Duodenal mucosa (tissue), 2 donors: ENCODE data around the gene LSAMP.
"Not testable (repeated sequence)": the region's sequence is repeated elsewhere in the genome, so short reads cannot be mapped to it uniquely, and the experiment has no call there.

Experiments used
- H3K27ac ChIP-seq: one replicate; pipeline ENCODE4 v1.7.0; 2013; ENCODE audit warnings: low read depth, low read length
- H3K27me3 ChIP-seq, 2 donors: one replicate each; pipeline ENCODE4 v1.7.0; 2013; ENCODE audit warnings: low read length in 2 of 2, control low read depth in 1 of 2; ENCODE audit not compliant: insufficient read depth in 2 of 2, control insufficient read depth in 1 of 2
- H3K36me3 ChIP-seq, 2 donors: one replicate each; pipeline ENCODE4 v1.7.0; 2013; ENCODE audit warnings: low read length in 2 of 2, control low read depth in 1 of 2; ENCODE audit not compliant: insufficient read depth in 2 of 2, control insufficient read depth in 1 of 2
- H3K4me1 ChIP-seq, 2 donors: one replicate each; pipeline ENCODE4 v1.7.0; 2013; ENCODE audit warnings: low read length in 2 of 2, control low read depth in 1 of 2; ENCODE audit not compliant: insufficient read depth in 2 of 2, control insufficient read depth in 1 of 2
- H3K4me3 ChIP-seq, 2 donors: one replicate each; pipeline ENCODE4 v1.7.0; 2013; ENCODE audit warnings: low read length in 2 of 2, low read depth in 1 of 2
- H3K9ac ChIP-seq, 2 donors: one replicate each; pipeline ENCODE4 v1.7.0; 2013; ENCODE audit warnings: low read length in 2 of 2, low read depth in 1 of 2
- H3K9me3 ChIP-seq, 2 donors: one replicate each; pipeline ENCODE4 v1.7.0; 2013; ENCODE audit warnings: low read length in 2 of 2, control low read depth in 1 of 2; ENCODE audit not compliant: control insufficient read depth in 1 of 2

LSAMP gene

DNA sequence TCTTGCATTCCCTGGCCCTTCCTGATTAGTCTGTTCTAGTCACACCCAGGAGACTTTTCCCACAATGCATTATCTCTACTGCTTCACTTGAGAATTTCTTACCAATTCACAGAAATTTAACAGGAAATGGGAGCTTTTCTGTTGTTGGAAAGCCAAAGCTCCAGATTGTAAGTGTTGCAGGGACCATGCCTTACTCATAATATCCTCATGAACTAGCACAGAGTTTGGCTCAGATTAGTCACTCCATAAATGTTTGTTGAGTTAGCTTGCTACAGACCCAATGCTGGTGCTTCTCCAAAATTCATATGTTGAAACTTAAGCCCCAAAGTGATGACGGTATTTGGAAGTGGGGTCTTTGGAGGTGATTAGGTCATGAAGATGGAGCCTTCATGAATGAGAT is 589.4 kb downstream of the LSAMP start:
- no peaks in the 10 kb centered on the region for H3K27me3 ChIP-seq

DNA sequence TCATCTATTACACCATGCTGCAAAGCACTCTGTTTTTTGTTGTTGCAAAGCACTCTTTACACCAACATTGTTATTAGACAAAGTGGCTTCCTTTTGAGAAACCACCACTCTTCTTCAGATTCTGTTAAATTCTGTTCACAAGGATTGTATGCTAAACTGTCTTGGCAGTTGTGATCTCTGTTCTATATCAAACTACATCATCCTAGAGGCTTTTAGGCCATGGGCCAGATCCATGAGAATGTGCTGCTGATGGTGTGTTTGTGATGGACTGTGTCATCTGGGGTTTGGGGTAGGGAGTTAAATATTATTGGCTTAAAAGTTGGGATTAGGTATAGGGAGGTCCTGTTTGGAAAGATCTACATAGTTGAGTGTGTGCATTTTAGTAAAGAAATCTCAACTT is 592.2 kb downstream of the LSAMP start:
- H3K9ac ChIP-seq = no peak overlapping the region
- H3K9me3 ChIP-seq = no peaks in the 10 kb centered on the region
- no peaks in the 10 kb centered on the region for H3K27me3 ChIP-seq
- H3K4me3 ChIP-seq = no peak overlapping the region
- H3K4me1 ChIP-seq = peaks cover 0 to 6% of the 10 kb centered on the region in 2 donors
- H3K36me3 ChIP-seq = no peaks in the 10 kb centered on the region
- no peak overlapping the region for H3K27ac ChIP-seq

More for the DNA sequence above, 589.4 kb downstream of the LSAMP start:
- Histone ChIP-seq H3K9me3 (no peaks in the 10 kb centered on the region), H3K27ac (no peak overlapping the region), H3K4me3 (no peak overlapping the region), H3K36me3 (no peaks in the 10 kb centered on the region), H3K4me1 (peaks cover 0 to 6% of the 10 kb centered on the region in 2 donors), H3K9ac (no peak overlapping the region)

DNA sequence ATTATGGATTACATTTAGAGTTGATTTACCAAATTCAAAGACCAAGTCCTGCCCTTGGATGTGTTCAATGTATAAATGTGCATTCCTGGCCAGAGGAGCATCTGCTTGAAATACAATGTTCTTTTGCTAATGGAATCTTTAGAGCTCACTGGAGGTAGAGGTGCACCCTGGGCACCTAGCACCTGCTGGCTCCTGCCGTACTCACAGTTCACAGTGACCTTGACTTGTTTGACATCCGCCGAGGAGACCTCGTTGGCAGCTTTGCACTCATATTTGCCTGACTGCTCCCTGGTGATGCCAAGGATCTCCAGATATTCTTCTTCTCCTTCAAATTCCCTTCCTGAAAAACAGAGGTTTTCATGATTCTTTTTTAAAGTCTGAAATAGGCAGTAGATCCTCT is 593.0 kb downstream of the LSAMP start:
- Histone ChIP-seq H3K9me3 (no peaks in the 10 kb centered on the region), H3K27me3 (no peaks in the 10 kb centered on the region), H3K4me1 (peaks cover 0 to under 1% of the 10 kb centered on the region in 2 donors), H3K4me3 (no peak overlapping the region), H3K36me3 (no peaks in the 10 kb centered on the region), H3K9ac (no peak overlapping the region), H3K27ac (no peak overlapping the region)

DNA sequence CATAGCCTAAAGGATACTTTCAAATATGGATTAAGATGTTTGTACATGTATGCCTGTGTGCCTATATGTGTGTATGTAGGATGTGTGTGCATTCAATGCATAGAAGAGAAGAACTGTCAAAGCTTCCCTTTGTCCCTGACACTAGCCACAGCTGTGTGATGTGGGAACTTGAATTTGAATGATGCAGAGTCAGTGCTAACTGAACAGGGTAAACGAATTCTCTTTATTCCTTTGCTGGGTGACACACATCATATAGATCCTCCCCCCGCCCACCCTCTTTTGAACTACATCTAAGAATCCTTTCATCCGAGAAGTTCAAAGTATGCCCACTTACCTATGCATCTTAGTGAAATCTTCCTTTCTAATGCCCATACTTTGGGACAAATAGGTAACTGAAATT is 593.7 kb downstream of the LSAMP start:
- H3K4me1 ChIP-seq = no peaks in the 10 kb centered on the region
- no peaks in the 10 kb centered on the region for H3K27me3 ChIP-seq
- no peak overlapping the region for H3K9ac ChIP-seq

DNA sequence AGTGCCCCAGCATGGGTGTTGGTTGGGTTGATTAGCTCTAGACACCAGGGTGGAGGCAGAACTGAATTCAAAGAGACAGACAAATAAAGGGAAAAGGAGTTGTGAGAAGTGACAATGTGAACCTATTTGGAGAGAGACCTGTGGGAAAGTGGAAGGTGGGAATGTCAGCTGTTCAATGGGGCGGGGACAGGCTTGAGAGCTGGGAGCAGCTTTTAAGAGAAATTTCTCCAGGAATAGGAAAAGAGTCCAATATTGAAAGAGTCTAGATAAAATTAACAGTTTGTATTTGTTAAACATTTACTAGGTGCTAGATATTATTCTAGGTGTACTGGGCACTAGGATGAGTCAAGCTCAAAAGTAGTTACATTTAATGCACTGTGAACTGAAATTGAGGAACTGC is 596.6 kb downstream of the LSAMP start:
- H3K4me3 ChIP-seq = no peak overlapping the region
- H3K9ac ChIP-seq = no peak overlapping the region
- no peaks in the 10 kb centered on the region for H3K36me3 ChIP-seq
- no peaks in the 10 kb centered on the region for H3K4me1 ChIP-seq
- no peaks in the 10 kb centered on the region for H3K27me3 ChIP-seq
- no peaks in the 10 kb centered on the region for H3K9me3 ChIP-seq
- H3K27ac ChIP-seq = no peak overlapping the region

More for the DNA sequence above, 593.7 kb downstream of the LSAMP start:
- Histone ChIP-seq H3K27ac (no peak overlapping the region), H3K36me3 (no peaks in the 10 kb centered on the region), H3K4me3 (no peak overlapping the region), H3K9me3 (no peaks in the 10 kb centered on the region)

DNA sequence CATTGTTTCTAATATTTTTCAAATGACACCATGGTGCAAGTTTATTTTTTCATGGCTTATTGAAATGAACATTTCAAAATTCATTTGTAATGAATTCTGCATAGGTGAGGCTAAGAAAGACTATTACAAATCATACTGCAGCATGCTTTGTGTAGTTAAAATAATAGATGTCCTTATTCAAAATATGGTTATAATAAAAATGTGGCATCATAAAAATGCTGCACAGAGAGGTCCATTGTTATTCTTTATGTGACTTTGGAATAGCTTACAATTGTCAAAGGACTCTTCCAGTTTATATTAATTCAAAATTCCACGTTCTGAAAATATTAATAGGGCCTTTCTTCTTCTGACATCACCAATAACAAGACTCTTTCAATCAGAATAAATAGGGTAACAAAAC is 599.3 kb downstream of the LSAMP start:
- Histone ChIP-seq H3K4me3 (no peak overlapping the region), H3K9ac (no peak overlapping the region), H3K36me3 (no peaks in the 10 kb centered on the region), H3K9me3 (no peaks in the 10 kb centered on the region), H3K4me1 (no peaks in the 10 kb centered on the region), H3K27me3 (no peaks in the 10 kb centered on the region), H3K27ac (no peak overlapping the region)

DNA sequence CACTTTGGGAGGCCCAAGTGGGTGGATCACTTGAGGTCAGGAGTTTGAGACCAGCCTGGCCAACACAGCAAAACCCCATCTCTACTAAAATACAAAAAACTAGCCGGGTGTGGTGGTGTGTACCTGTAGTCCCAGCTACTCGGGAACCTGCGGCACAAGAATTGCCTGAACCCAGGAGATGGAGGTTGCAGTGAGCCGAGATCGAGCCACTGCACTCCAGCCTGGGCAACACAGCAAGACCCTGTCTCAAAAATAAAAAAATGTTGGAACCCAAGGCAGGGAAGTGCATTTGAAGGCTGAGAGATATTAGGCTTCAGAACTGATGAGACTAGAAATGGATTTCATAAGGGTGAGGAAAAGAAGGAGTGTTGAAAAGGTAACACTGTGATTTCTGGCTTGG is 600.6 kb downstream of the LSAMP start:
- not testable (repeated sequence) for H3K27me3 ChIP-seq, H3K4me1 ChIP-seq

DNA sequence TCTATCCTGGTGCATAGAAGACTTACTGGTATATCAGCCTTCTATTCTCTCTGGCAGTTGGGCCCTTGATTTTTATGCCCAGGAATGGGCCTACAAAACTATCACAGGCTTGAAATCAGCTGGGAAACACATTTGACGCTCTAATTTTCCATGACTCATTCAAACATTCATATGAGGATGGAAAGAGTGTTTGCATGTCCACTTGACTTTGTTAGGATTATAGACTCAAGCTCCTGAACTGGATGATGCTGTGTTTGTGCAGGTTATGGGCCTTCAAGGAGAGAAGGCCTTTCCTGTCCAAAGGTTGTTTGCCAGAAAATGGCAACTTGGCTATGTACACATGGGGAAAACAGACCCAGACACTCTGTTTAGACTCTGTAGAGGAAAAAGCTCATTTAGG is 602.1 kb downstream of the LSAMP start:
- Histone ChIP-seq H3K4me1 (no peaks in the 10 kb centered on the region), H3K9me3 (no peaks in the 10 kb centered on the region), H3K4me3 (no peak overlapping the region), H3K36me3 (no peaks in the 10 kb centered on the region), H3K27me3 (no peaks in the 10 kb centered on the region), H3K27ac (no peak overlapping the region), H3K9ac (no peak overlapping the region)

More for the DNA sequence above, 600.6 kb downstream of the LSAMP start:
- not testable (repeated sequence) for H3K27ac ChIP-seq, H3K4me3 ChIP-seq, H3K36me3 ChIP-seq, H3K9me3 ChIP-seq, H3K9ac ChIP-seq

DNA sequence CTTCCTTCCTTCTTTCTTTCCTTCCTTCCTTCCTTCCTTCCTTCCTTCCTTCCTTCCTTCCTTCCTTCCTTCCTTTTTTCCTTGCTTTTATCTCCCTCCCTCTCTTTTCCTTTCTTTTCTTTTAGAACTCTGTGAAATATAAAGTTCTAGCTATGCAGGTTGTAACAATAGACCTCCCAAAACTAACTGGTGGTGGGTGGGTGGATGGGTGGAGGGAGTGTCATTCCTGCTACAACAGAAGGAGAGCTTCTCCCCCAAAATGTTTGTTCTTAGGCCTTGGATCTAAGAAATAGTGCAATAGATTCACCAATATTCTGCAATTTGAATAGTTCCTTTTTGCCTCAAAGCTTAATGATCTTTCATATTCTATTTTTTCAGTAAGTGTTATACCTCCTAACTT is 606.0 kb downstream of the LSAMP start:
- Histone ChIP-seq H3K27me3 (no peaks in the 10 kb centered on the region), H3K27ac (no peak overlapping the region), H3K36me3 (no peaks in the 10 kb centered on the region), H3K4me1 (no peaks in the 10 kb centered on the region), H3K9me3 (no peaks in the 10 kb centered on the region), H3K4me3 (no peak overlapping the region), H3K9ac (no peak overlapping the region)

DNA sequence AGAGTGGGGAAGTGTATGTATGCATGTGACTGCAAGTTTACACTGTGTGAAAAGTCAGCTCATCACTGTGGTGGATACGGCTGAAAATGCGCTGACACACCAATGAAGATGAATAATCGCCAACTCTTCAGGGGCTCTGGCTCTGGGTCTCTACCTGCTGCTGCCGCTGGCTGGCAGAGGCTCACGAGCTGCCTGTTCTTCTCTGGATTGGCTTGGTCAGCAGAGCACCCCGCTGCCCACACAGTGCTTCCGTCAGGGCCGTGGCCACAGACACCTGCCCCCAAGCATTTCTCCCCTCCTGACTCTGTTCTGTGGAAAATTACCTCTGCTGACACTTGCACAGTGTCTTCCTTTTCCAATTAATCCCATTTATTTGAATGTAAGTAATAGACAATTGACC is 606.5 kb downstream of the LSAMP start:
- Histone ChIP-seq H3K9me3 (no peaks in the 10 kb centered on the region), H3K36me3 (no peaks in the 10 kb centered on the region)

DNA sequence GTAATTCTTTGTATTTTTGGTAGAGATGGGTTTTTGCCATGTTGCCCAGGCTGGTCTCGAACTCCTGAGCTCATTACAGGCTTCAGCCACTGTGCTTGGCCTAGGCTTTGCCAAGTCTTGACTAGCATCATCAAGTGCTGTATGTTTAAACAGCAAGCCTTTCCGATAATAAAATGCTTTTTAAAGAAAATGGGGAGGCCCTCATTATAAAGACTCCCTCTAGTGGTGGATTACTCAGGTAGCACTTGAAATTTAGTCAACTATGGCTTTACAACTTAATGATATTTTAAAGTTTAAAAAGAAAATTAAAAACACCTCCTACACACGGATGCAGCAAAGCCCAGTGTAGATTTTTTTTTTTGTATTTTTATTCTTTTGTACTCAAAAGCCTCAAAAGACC is 608.3 kb downstream of the LSAMP start:
- Histone ChIP-seq H3K36me3 (no peaks in the 10 kb centered on the region), H3K4me3 (no peak overlapping the region), H3K9me3 (no peaks in the 10 kb centered on the region), H3K9ac (no peak overlapping the region), H3K27me3 (no peaks in the 10 kb centered on the region), H3K4me1 (no peaks in the 10 kb centered on the region), H3K27ac (no peak overlapping the region)

More for the DNA sequence above, 606.5 kb downstream of the LSAMP start:
- H3K27me3 ChIP-seq = no peaks in the 10 kb centered on the region
- no peak overlapping the region for H3K27ac ChIP-seq
- no peaks in the 10 kb centered on the region for H3K4me1 ChIP-seq
- no peak overlapping the region for H3K9ac ChIP-seq
- H3K4me3 ChIP-seq = no peak overlapping the region
